HepG2 (cell line): ENCODE measurements around the gene CREBBP. TPM values are rescaled to one million over a fixed set of nuclear protein-coding genes. Genes with fewer than 3 reads are reported as not detected.

Source experiments
- ARID4A ChIP-seq: sonication (generic); formaldehyde crosslinking; IDR thresholded peaks from 2 replicates; pipeline ENCODE4 v1.5.0; 2020; ENCODE audit warnings: mild to moderate bottlenecking, missing genetic modification reagents, borderline replicate concordance
- DPF2 ChIP-seq: sonication (generic); formaldehyde crosslinking; IDR thresholded peaks from 2 replicates; pipeline ENCODE4 v1.4.0; 2020; ENCODE audit warnings: mild to moderate bottlenecking, low read depth, missing genetic modification reagents, borderline replicate concordance
- GATAD2A ChIP-seq: IDR thresholded peaks from 2 replicates; pipeline ENCODE4 v1.6.1; 2016
- IRF9 ChIP-seq: sonication (generic); formaldehyde crosslinking; IDR thresholded peaks from 2 replicates; pipeline ENCODE4 v1.8.0; 2022; ENCODE audit warnings: missing genetic modification reagents, mild to moderate bottlenecking, borderline replicate concordance
- RARA ChIP-seq: IDR thresholded peaks from 2 replicates; pipeline ENCODE4 v1.6.1; 2016; ENCODE audit warnings: missing genetic modification reagents, missing compliant biosample characterization
- RELA ChIP-seq: sonication (generic); formaldehyde crosslinking; IDR thresholded peaks from 2 replicates; pipeline ENCODE4 v1.4.0; 2020; ENCODE audit warnings: missing genetic modification reagents
- RFXAP ChIP-seq: sonication (generic); formaldehyde crosslinking; IDR thresholded peaks from 2 replicates; pipeline ENCODE4 v1.4.0; 2020; ENCODE audit warnings: missing genetic modification reagents, borderline replicate concordance
- SCMH1 ChIP-seq: sonication (generic); formaldehyde crosslinking; IDR thresholded peaks from 2 replicates; pipeline ENCODE4 v1.9.0; 2021; ENCODE audit warnings: missing genetic modification reagents, mild to moderate bottlenecking, borderline replicate concordance
- SMAD3 ChIP-seq: sonication (generic); formaldehyde crosslinking; IDR thresholded peaks from 2 replicates; pipeline ENCODE4 v1.4.0; 2020; ENCODE audit warnings: missing genetic modification reagents
- STAG1 ChIP-seq: sonication (generic); formaldehyde crosslinking; IDR thresholded peaks from 2 replicates; pipeline ENCODE4 v1.4.0; 2020; ENCODE audit warnings: missing genetic modification reagents
- XRCC5 ChIP-seq: fragments of 200-400 bp; formaldehyde crosslinking; optimal IDR thresholded peaks from 2 replicates; pipeline ENCODE3; 2017; ENCODE audit warnings: mild to moderate bottlenecking, low read length
- ZSCAN22 ChIP-seq: sonication (generic); formaldehyde crosslinking; IDR thresholded peaks from 2 replicates; pipeline ENCODE4 v1.4.0; 2020; ENCODE audit warnings: mild to moderate bottlenecking, missing genetic modification reagents
- polyA plus RNA-seq, 8 experiments: library from polyadenylated mRNA; depleted of rRNA in 3 of 8; stranded (reverse) in 7 of 8; unstranded in 1 of 8; fragments of >200 nt; fragmentation: Illumina TruSeq in 4 of 8; extraction: Trizol in 4 of 8; gene quantifications; 2 replicates each; pipeline versions ENCODE4 v1.2.1 to v1.2.3, GENCODE V29; 2011 to 2016; ENCODE audit warnings: low read depth in 4 of 8, missing spikeins in 1 of 8, mixed read lengths in 1 of 8; ENCODE audit not compliant: insufficient read depth in 1 of 8
- total RNA-seq, 5 experiments: library from RNA; depleted of rRNA; stranded (reverse); fragments of >200 nt; fragmentation: Illumina TruSeq; extraction: Trizol; gene quantifications; 2 replicates each; pipeline ENCODE4 v1.2.3, GENCODE V29; 2016; ENCODE audit warnings: low read depth in 1 of 5
- TF ChIP-seq, protein P1 (sequence below): IDR thresholded peaks from 2 replicates; pipeline ENCODE4 v1.6.1; 2012; ENCODE audit warnings: low read depth, low read length, improper control_type of control experiment
- TF ChIP-seq, protein P2 (sequence below): sonication (generic); formaldehyde crosslinking; IDR thresholded peaks from 2 replicates; pipeline ENCODE4 v1.5.1; 2020; ENCODE audit warnings: mild to moderate bottlenecking, moderate library complexity, missing genetic modification reagents
- TF ChIP-seq, protein P3 (sequence below): sonication (generic); formaldehyde crosslinking; IDR thresholded peaks from 2 replicates; pipeline ENCODE4 v1.4.0; 2020; ENCODE audit warnings: missing genetic modification reagents

The CREBBP gene
- total and polyA plus RNA-seq, 2 of the 13 experiments (the other 11 are each of a cell fraction or from before 2014, with no cell fraction given): 5.3 to 10.4 TPM

DNA sequence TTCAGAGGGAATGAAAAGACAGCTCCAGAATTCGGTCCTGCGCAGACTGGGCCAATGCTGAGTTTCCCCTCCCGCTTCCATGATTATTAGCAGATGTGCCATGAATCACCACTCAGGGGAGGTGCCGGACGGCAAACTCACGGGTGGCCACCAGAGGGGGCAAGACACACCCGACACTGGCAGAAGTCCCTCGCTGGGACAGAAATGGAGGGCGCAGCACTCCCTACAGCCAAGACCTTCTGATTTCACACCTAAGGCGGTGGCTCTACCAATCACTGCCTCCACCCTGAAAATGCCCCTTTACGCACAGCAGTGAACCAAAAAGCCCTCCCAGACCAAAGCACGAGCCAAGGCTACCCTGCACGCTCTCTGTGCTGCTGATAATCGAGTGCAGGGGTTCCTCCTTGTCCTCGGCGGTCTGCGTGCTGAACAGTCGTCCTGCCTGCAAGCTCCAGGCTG, 190.0 kb downstream of the CREBBP start (continued):
- peak; percentile 43; the same call in 1 of the 2 replicates for TF ChIP-seq ARID4A (CRISPR knock-in tag)
- TF ChIP-seq ZSCAN22: no peak
- TF ChIP-seq, protein P1, sequence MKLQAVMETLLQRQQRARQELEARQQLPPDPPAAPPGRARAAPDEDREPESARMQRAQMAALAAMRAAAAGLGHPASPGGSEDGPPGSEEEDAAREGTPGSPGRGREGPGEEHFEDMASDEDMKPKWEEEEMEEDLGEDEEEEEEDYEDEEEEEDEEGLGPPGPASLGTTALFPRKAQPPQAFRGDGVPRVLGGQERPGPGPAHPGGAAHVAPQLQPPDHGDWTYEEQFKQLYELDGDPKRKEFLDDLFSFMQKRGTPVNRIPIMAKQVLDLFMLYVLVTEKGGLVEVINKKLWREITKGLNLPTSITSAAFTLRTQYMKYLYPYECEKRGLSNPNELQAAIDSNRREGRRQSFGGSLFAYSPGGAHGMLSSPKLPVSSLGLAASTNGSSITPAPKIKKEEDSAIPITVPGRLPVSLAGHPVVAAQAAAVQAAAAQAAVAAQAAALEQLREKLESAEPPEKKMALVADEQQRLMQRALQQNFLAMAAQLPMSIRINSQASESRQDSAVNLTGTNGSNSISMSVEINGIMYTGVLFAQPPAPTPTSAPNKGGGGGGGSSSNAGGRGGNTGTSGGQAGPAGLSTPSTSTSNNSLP: peak; percentile 9; the same call in 1 of the 2 replicates
- TF ChIP-seq STAG1 (CRISPR knock-in tag): peak; percentile 91
- no peak for TF ChIP-seq IRF9 (CRISPR knock-in tag)
- TF ChIP-seq, protein P2, sequence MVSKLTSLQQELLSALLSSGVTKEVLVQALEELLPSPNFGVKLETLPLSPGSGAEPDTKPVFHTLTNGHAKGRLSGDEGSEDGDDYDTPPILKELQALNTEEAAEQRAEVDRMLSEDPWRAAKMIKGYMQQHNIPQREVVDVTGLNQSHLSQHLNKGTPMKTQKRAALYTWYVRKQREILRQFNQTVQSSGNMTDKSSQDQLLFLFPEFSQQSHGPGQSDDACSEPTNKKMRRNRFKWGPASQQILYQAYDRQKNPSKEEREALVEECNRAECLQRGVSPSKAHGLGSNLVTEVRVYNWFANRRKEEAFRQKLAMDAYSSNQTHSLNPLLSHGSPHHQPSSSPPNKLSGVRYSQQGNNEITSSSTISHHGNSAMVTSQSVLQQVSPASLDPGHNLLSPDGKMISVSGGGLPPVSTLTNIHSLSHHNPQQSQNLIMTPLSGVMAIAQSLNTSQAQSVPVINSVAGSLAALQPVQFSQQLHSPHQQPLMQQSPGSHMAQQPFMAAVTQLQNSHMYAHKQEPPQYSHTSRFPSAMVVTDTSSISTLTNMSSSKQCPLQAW (CRISPR knock-in tag): peak; percentile 38; the same call in 1 of the 2 replicates
- TF ChIP-seq SCMH1 (CRISPR knock-in tag): no peak
- peak; percentile 43; the same call in 1 of the 2 replicates for TF ChIP-seq GATAD2A (CRISPR knock-in tag)
- TF ChIP-seq XRCC5: peak; percentile 79
- TF ChIP-seq, protein P3, sequence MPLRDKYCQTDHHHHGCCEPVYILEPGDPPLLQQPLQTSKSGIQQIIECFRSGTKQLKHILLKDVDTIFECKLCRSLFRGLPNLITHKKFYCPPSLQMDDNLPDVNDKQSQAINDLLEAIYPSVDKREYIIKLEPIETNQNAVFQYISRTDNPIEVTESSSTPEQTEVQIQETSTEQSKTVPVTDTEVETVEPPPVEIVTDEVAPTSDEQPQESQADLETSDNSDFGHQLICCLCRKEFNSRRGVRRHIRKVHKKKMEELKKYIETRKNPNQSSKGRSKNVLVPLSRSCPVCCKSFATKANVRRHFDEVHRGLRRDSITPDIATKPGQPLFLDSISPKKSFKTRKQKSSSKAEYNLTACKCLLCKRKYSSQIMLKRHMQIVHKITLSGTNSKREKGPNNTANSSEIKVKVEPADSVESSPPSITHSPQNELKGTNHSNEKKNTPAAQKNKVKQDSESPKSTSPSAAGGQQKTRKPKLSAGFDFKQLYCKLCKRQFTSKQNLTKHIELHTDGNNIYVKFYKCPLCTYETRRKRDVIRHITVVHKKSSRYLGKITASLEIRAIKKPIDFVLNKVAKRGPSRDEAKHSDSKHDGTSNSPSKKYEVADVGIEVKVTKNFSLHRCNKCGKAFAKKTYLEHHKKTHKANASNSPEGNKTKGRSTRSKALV (CRISPR knock-in tag): 0 out of 2 replicates have a peak, but pooled peaks have one; percentile 53
- TF ChIP-seq SMAD3 (CRISPR knock-in tag): 0 out of 2 replicates have a peak, but pooled peaks have one; percentile 54
- TF ChIP-seq RELA: no peak
- no peak for TF ChIP-seq DPF2
- TF ChIP-seq RFXAP (CRISPR knock-in tag): peak; percentile 32; the same call in 1 of the 2 replicates
- TF ChIP-seq RARA (CRISPR knock-in tag): 0 out of 2 replicates have a peak, but pooled peaks have one; percentile 14
